ENCODE measurements around the gene NT5M.

GRCh38 chr17:17345686-17346427 is 42.7 kb downstream of the NT5M start:
- no peak for TF ChIP-seq EZH2 (IDR thresholded peaks at IDR 0.05; ENCODE audit: low read length, missing control alignments)
- TF ChIP-seq, protein P1, sequence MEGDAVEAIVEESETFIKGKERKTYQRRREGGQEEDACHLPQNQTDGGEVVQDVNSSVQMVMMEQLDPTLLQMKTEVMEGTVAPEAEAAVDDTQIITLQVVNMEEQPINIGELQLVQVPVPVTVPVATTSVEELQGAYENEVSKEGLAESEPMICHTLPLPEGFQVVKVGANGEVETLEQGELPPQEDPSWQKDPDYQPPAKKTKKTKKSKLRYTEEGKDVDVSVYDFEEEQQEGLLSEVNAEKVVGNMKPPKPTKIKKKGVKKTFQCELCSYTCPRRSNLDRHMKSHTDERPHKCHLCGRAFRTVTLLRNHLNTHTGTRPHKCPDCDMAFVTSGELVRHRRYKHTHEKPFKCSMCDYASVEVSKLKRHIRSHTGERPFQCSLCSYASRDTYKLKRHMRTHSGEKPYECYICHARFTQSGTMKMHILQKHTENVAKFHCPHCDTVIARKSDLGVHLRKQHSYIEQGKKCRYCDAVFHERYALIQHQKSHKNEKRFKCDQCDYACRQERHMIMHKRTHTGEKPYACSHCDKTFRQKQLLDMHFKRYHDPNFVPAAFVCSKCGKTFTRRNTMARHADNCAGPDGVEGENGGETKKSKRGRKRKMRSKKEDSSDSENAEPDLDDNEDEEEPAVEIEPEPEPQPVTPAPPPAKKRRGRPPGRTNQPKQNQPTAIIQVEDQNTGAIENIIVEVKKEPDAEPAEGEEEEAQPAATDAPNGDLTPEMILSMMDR (conservative IDR thresholded peaks at IDR 0.05 in 1 of 2, IDR thresholded peaks at IDR 0.05 in 1 of 2; ENCODE audit: low read depth in 1 of 2, low read length in 2 of 2): no peak
